Panc1 (cell line): ENCODE data around the gene SCYL1.

ENCODE experiments used
- POLR2AphosphoS5 ChIP-seq: IDR thresholded peaks from 2 replicates; pipeline ENCODE4 v1.6.1; 2012; ENCODE audit warnings: mild to moderate bottlenecking, low read depth, low read length, moderate library complexity
- SIN3A ChIP-seq: IDR thresholded peaks from 2 replicates; pipeline ENCODE4 v1.6.1; 2012; ENCODE audit warnings: low read depth, mild to moderate bottlenecking, low read length, moderate library complexity, borderline replicate concordance; ENCODE audit not compliant: insufficient read depth
- TCF7L2 ChIP-seq: IDR thresholded peaks from 2 replicates; pipeline ENCODE4 v1.6.1; 2011; ENCODE audit warnings: mild to moderate bottlenecking, low read depth, low read length, inconsistent platforms
- TF ChIP-seq, protein P1 (sequence below): fragments of 450-650 bp; IDR thresholded peaks from 2 replicates; pipeline ENCODE4 v1.5.1; 2017; ENCODE audit warnings: mild to moderate bottlenecking
- TF ChIP-seq, protein P2 (sequence below), 2 experiments: IDR thresholded peaks; 2 replicates each; pipeline ENCODE4 v1.6.1; 2011 to 2012; ENCODE audit warnings: low read depth in 2 of 2, control low read depth in 1 of 2, low read length in 1 of 2, mild to moderate bottlenecking in 1 of 2, moderate library complexity in 1 of 2; ENCODE audit not compliant: insufficient read depth in 1 of 2

DNA sequence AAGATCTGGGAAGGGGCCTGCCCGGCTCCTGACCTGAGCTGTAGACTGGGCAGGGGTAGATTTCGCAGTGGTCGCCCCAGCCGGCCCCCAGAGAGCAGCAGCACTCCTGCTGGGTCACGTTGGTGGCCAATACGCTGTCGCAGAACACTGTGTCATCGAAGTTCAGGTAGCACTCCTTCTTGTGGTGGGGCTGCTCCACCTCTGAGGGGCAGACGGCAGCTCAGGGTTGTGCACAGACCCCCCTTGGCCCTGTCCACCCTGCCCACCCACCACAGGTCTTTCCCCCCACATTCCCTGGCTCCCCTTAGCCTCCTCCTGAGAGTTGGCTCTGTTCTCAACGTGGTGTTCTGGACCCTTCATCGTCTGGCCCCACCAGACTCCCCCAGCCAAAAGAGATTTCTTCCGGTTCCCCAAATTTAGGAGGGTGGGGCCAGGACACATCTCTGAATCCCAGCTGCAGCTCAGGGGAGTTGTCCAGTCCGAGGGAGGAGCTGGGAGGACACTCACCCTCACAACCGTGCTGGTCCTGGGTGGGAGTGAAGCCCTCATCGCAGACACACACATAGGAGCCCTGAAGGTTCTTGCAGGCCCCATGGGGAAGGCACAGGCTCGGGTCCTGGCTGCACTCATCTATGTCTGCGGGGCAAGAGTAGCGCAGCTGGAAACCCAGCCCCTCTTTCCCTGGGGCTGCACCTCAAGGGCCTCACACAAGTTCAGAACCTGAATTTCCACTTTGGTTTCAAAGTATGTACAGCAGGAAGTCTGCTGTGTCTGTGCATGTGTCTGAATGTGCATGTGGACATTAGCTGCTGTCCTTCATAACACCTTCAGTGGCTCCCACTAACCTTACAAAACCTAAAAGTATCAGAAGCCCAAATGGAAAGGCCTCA is 16.5 kb downstream of the SCYL1 start:
- TF ChIP-seq POLR2AphosphoS5 (no peak), TCF7L2 (no peak), SIN3A (no peak)
- TF ChIP-seq, protein P1, sequence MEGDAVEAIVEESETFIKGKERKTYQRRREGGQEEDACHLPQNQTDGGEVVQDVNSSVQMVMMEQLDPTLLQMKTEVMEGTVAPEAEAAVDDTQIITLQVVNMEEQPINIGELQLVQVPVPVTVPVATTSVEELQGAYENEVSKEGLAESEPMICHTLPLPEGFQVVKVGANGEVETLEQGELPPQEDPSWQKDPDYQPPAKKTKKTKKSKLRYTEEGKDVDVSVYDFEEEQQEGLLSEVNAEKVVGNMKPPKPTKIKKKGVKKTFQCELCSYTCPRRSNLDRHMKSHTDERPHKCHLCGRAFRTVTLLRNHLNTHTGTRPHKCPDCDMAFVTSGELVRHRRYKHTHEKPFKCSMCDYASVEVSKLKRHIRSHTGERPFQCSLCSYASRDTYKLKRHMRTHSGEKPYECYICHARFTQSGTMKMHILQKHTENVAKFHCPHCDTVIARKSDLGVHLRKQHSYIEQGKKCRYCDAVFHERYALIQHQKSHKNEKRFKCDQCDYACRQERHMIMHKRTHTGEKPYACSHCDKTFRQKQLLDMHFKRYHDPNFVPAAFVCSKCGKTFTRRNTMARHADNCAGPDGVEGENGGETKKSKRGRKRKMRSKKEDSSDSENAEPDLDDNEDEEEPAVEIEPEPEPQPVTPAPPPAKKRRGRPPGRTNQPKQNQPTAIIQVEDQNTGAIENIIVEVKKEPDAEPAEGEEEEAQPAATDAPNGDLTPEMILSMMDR, result no peak
- TF ChIP-seq, protein P2, sequence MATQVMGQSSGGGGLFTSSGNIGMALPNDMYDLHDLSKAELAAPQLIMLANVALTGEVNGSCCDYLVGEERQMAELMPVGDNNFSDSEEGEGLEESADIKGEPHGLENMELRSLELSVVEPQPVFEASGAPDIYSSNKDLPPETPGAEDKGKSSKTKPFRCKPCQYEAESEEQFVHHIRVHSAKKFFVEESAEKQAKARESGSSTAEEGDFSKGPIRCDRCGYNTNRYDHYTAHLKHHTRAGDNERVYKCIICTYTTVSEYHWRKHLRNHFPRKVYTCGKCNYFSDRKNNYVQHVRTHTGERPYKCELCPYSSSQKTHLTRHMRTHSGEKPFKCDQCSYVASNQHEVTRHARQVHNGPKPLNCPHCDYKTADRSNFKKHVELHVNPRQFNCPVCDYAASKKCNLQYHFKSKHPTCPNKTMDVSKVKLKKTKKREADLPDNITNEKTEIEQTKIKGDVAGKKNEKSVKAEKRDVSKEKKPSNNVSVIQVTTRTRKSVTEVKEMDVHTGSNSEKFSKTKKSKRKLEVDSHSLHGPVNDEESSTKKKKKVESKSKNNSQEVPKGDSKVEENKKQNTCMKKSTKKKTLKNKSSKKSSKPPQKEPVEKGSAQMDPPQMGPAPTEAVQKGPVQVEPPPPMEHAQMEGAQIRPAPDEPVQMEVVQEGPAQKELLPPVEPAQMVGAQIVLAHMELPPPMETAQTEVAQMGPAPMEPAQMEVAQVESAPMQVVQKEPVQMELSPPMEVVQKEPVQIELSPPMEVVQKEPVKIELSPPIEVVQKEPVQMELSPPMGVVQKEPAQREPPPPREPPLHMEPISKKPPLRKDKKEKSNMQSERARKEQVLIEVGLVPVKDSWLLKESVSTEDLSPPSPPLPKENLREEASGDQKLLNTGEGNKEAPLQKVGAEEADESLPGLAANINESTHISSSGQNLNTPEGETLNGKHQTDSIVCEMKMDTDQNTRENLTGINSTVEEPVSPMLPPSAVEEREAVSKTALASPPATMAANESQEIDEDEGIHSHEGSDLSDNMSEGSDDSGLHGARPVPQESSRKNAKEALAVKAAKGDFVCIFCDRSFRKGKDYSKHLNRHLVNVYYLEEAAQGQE (IDR thresholded peaks at IDR 0.05; ENCODE audit: insufficient read depth in 1 of 2, low read depth in 2 of 2, low read length in 1 of 2), result no peak
